ENCODE results near the gene KIAA0930.

GRCh38 chr22:45185718-45186514 lies 54.8 kb downstream of the KIAA0930 start:
- TF ChIP-seq CTCF (IDR thresholded peaks at IDR 0.05) = no peak
- no peak for TF ChIP-seq POLR2A (IDR thresholded peaks at IDR 0.05)
